HG03342 (cell line): ENCODE results near the gene ATXN2L.

ENCODE experiments used
- ATAC-seq: cut with Tn5 transposase; IDR thresholded peaks from one replicate; pipeline ENCODE4 v1.9.1; 2021; ENCODE audit warnings: mild to moderate bottlenecking, moderate library complexity; ENCODE audit not compliant: unreplicated experiment

The ATXN2L gene

GRCh38 chr16:28883221-28883996 is 60.6 kb downstream of the ATXN2L start:
- ATAC-seq: no peak

GRCh38 chr16:28884045-28884444 is 61.2 kb downstream of the ATXN2L start:
- ATAC-seq: no peak
